ENCODE measurements around the gene BCDIN3D.

DNA sequence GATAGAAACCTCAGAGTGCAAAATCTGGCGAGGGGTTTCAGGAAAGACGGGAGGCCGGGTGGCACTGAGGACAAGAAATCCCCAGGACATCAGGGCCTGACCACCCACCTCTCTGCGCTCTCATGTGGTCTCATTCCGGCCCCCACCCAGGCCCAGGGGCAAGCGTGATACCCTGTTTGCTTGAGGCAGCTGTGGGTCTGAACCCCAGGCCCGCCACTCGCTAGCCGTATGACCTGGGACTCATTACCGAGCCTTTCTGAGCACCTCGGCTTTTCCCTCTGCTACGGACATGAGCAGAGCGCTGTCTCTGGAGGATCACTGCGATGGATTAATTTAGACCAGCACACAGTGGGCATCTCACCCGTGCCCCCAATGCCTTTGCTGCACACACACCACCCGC, 25.5 kb upstream of the BCDIN3D start:
- TF ChIP-seq, protein P1, sequence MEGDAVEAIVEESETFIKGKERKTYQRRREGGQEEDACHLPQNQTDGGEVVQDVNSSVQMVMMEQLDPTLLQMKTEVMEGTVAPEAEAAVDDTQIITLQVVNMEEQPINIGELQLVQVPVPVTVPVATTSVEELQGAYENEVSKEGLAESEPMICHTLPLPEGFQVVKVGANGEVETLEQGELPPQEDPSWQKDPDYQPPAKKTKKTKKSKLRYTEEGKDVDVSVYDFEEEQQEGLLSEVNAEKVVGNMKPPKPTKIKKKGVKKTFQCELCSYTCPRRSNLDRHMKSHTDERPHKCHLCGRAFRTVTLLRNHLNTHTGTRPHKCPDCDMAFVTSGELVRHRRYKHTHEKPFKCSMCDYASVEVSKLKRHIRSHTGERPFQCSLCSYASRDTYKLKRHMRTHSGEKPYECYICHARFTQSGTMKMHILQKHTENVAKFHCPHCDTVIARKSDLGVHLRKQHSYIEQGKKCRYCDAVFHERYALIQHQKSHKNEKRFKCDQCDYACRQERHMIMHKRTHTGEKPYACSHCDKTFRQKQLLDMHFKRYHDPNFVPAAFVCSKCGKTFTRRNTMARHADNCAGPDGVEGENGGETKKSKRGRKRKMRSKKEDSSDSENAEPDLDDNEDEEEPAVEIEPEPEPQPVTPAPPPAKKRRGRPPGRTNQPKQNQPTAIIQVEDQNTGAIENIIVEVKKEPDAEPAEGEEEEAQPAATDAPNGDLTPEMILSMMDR (IDR thresholded peaks at IDR 0.05): no peak
- TF ChIP-seq POLR2A (IDR thresholded peaks at IDR 0.05): no peak
